ENCODE data around the gene TLE1.

DNA sequence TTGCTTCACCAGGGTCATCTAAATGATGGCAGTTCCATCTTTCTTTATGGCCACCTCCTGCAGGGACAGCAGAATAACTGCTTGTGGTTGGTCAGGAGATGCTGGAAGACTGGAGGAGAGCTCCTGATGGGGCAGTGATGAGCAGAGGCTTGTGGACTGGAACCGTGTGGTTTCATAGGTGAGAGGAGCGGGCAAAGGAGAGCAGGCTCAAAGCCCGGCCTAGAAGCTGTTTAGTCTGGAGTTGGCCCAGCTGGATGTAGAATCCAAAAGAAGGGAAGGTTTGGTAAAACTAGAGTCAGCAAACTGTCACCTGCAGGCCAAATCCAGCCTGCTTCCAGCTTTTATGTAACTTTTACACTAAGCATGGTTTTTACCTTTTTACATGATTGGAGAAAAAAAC, 32.9 kb upstream of the TLE1 start:
- no peak for TF ChIP-seq POLR2A (IDR thresholded peaks at IDR 0.05)
- TF ChIP-seq, protein P1, sequence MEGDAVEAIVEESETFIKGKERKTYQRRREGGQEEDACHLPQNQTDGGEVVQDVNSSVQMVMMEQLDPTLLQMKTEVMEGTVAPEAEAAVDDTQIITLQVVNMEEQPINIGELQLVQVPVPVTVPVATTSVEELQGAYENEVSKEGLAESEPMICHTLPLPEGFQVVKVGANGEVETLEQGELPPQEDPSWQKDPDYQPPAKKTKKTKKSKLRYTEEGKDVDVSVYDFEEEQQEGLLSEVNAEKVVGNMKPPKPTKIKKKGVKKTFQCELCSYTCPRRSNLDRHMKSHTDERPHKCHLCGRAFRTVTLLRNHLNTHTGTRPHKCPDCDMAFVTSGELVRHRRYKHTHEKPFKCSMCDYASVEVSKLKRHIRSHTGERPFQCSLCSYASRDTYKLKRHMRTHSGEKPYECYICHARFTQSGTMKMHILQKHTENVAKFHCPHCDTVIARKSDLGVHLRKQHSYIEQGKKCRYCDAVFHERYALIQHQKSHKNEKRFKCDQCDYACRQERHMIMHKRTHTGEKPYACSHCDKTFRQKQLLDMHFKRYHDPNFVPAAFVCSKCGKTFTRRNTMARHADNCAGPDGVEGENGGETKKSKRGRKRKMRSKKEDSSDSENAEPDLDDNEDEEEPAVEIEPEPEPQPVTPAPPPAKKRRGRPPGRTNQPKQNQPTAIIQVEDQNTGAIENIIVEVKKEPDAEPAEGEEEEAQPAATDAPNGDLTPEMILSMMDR (IDR thresholded peaks at IDR 0.05) = no peak

Measured in Peyer's patch (tissue), 4 donors.